HS-5 (cell line): ENCODE data around the gene CCT8L2.
"Not testable (repeated sequence)": the region's sequence is repeated elsewhere in the genome, so short reads cannot be mapped to it uniquely, and the experiment has no call there.

Source experiments
- DNase-seq: peaks from one replicate; pipeline ENCODE4 v3.0.0-alpha.2; 2012; ENCODE audit warnings: low read depth

The CCT8L2 gene

GRCh38 chr22:16558376-16558945 is 34.1 kb downstream of the CCT8L2 start:
- DNase-seq, result not testable (repeated sequence)

GRCh38 chr22:16557511-16557910 is 35.1 kb downstream of the CCT8L2 start:
- not testable (repeated sequence) for DNase-seq

- DNase-seq, result not testable (repeated sequence)
Measured at GRCh38 chr22:16555077-16555994, 37.3 kb downstream of the CCT8L2 start.

GRCh38 chr22:16543310-16543709 is 49.3 kb downstream of the CCT8L2 start:
- not testable (repeated sequence) for DNase-seq
